ENCODE measurements around the gene CDKL4. TPM values are rescaled to one million over a fixed set of nuclear protein-coding genes. Genes with fewer than 3 reads are reported as not detected.

Gene CDKL4
- total and polyA plus RNA-seq, 2 of the 13 experiments (the other 11 are each of a cell fraction or from before 2014, with no cell fraction given), result 0.29 to 0.50 TPM

DNA sequence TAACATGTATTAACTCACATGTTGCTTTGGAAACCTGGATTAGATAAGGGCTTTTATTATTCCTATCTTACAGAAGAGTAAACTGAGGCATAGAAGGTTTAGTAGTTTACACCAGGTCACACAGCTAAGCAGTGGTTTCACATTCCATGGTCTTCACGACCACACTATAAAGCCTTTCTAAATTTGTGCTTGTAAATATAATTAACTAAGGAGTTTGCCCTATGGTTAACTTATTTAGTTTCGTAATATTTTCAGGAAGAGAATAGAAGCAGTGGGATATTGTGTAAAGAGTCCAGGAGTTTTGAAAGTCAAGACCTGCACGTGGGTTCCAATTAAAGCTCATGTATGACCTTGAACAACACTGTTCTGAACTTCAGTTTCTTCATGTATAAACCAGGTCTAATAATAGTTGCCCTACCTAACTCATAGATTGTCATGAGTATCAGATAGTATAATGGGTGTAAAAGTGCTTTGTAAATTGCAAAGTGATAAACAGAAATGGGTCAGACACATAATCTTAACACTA is 103.4 kb downstream of the CDKL4 start (continued):
- TF ChIP-seq ZNF451 (CRISPR knock-in tag; IDR thresholded peaks at IDR 0.05), result no peak
- no peak for TF ChIP-seq ADNP (CRISPR knock-in tag; IDR thresholded peaks at IDR 0.05)
- TF ChIP-seq, protein P1, sequence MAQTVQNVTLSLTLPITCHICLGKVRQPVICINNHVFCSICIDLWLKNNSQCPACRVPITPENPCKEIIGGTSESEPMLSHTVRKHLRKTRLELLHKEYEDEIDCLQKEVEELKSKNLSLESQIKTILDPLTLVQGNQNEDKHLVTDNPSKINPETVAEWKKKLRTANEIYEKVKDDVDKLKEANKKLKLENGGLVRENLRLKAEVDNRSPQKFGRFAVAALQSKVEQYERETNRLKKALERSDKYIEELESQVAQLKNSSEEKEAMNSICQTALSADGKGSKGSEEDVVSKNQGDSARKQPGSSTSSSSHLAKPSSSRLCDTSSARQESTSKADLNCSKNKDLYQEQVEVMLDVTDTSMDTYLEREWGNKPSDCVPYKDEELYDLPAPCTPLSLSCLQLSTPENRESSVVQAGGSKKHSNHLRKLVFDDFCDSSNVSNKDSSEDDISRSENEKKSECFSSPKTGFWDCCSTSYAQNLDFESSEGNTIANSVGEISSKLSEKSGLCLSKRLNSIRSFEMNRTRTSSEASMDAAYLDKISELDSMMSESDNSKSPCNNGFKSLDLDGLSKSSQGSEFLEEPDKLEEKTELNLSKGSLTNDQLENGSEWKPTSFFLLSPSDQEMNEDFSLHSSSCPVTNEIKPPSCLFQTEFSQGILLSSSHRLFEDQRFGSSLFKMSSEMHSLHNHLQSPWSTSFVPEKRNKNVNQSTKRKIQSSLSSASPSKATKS (CRISPR knock-in tag; IDR thresholded peaks at IDR 0.05), result no peak
- TF ChIP-seq, protein P2, sequence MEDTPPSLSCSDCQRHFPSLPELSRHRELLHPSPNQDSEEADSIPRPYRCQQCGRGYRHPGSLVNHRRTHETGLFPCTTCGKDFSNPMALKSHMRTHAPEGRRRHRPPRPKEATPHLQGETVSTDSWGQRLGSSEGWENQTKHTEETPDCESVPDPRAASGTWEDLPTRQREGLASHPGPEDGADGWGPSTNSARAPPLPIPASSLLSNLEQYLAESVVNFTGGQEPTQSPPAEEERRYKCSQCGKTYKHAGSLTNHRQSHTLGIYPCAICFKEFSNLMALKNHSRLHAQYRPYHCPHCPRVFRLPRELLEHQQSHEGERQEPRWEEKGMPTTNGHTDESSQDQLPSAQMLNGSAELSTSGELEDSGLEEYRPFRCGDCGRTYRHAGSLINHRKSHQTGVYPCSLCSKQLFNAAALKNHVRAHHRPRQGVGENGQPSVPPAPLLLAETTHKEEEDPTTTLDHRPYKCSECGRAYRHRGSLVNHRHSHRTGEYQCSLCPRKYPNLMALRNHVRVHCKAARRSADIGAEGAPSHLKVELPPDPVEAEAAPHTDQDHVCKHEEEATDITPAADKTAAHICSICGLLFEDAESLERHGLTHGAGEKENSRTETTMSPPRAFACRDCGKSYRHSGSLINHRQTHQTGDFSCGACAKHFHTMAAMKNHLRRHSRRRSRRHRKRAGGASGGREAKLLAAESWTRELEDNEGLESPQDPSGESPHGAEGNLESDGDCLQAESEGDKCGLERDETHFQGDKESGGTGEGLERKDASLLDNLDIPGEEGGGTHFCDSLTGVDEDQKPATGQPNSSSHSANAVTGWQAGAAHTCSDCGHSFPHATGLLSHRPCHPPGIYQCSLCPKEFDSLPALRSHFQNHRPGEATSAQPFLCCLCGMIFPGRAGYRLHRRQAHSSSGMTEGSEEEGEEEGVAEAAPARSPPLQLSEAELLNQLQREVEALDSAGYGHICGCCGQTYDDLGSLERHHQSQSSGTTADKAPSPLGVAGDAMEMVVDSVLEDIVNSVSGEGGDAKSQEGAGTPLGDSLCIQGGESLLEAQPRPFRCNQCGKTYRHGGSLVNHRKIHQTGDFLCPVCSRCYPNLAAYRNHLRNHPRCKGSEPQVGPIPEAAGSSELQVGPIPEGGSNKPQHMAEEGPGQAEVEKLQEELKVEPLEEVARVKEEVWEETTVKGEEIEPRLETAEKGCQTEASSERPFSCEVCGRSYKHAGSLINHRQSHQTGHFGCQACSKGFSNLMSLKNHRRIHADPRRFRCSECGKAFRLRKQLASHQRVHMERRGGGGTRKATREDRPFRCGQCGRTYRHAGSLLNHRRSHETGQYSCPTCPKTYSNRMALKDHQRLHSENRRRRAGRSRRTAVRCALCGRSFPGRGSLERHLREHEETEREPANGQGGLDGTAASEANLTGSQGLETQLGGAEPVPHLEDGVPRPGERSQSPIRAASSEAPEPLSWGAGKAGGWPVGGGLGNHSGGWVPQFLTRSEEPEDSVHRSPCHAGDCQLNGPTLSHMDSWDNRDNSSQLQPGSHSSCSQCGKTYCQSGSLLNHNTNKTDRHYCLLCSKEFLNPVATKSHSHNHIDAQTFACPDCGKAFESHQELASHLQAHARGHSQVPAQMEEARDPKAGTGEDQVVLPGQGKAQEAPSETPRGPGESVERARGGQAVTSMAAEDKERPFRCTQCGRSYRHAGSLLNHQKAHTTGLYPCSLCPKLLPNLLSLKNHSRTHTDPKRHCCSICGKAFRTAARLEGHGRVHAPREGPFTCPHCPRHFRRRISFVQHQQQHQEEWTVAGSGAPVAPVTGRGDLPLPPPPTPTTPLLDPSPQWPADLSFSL (CRISPR knock-in tag; IDR thresholded peaks at IDR 0.05), result no peak
- TF ChIP-seq, protein P3, sequence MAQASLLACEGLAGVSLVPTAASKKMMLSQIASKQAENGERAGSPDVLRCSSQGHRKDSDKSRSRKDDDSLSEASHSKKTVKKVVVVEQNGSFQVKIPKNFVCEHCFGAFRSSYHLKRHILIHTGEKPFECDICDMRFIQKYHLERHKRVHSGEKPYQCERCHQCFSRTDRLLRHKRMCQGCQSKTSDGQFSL (CRISPR knock-in tag; IDR thresholded peaks at IDR 0.05), result no peak
- peak; percentile 92 for TF ChIP-seq MIXL1 (CRISPR knock-in tag; IDR thresholded peaks at IDR 0.05)
- TF ChIP-seq, protein P4, sequence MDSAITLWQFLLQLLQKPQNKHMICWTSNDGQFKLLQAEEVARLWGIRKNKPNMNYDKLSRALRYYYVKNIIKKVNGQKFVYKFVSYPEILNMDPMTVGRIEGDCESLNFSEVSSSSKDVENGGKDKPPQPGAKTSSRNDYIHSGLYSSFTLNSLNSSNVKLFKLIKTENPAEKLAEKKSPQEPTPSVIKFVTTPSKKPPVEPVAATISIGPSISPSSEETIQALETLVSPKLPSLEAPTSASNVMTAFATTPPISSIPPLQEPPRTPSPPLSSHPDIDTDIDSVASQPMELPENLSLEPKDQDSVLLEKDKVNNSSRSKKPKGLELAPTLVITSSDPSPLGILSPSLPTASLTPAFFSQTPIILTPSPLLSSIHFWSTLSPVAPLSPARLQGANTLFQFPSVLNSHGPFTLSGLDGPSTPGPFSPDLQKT (CRISPR knock-in tag; IDR thresholded peaks at IDR 0.05; ENCODE audit: borderline replicate concordance), result no peak
- no peak for TF ChIP-seq ZC3H4 (CRISPR knock-in tag; IDR thresholded peaks at IDR 0.05; ENCODE audit: borderline replicate concordance)
- TF ChIP-seq SAFB2 (CRISPR knock-in tag; IDR thresholded peaks at IDR 0.05; ENCODE audit: borderline replicate concordance, low read depth), result no peak
- TF ChIP-seq MAFK (conservative IDR thresholded peaks at IDR 0.05 in 1 of 2, IDR thresholded peaks at IDR 0.05 in 1 of 2; ENCODE audit: low read length in 2 of 2), result no peak
- TF ChIP-seq ZNF552 (CRISPR knock-in tag; IDR thresholded peaks at IDR 0.05; ENCODE audit: borderline replicate concordance), result no peak
- no peak for TF ChIP-seq ZNF7 (CRISPR knock-in tag; IDR thresholded peaks at IDR 0.05)

Data from HepG2 (cell line).